ENCODE data around the gene DCTN1. TPM values are rescaled to one million over a fixed set of nuclear protein-coding genes. Genes with fewer than 3 reads are reported as not detected.

Gene DCTN1
- polyA plus RNA-seq, 1 of the 3 experiments (the other 2 are of a cell fraction), result 91.1 TPM

- DNase-seq, result peak; percentile 54
- CTCF ChIA-PET, result interaction anchor here (0.7 to 3.2 kb wide), 9 partner anchors 8 to 576 kb away, joined by 3 to 18 read pairs (median 4); partner anchors contain the start of gene WBP1
Measured at GRCh38 chr2:74399785-74400184, 19.7 kb upstream of the DCTN1 start.

More at GRCh38 chr2:74399785-74400184, 19.7 kb upstream of the DCTN1 start:
- Histone ChIP-seq H3K4me3 (ENCODE audit: low read depth in 2 of 2, low read length in 1 of 2) (no peak overlapping the region), H2AFZ (ENCODE audit: low read depth) (peak overlapping the region; percentile 69), H3K9ac (no peak overlapping the region), H3K9me2 (no peaks in the 10 kb centered on the region), H3F3A (replicated peaks; ENCODE audit: insufficient read depth) (no peaks in the 10 kb centered on the region), H3K79me2 (ENCODE audit: insufficient read depth) (no peaks in the 10 kb centered on the region), H4K20me1 (ENCODE audit: insufficient read depth) (no peaks in the 10 kb centered on the region), H3K27ac (ENCODE audit: low read depth in 2 of 2, low read length in 1 of 2) (no peak overlapping the region), H3K4me1 (ENCODE audit: control insufficient read depth in 1 of 2, insufficient read depth in 2 of 2, low read depth in 1 of 2, low read length in 1 of 2) (no peaks in the 10 kb centered on the region), H3K4me2 (no peak overlapping the region), H3K9me3 (no peaks in the 10 kb centered on the region), H3K36me3 (replicated peaks in 1 of 2; ENCODE audit: control insufficient read depth in 1 of 2, insufficient read depth in 2 of 2, low read length in 1 of 2) (no peaks in the 10 kb centered on the region), H3K27me3 (ENCODE audit: insufficient read depth) (no peaks in the 10 kb centered on the region)
- TF ChIP-seq FOXM1 (IDR thresholded peaks at IDR 0.05; ENCODE audit: low read depth), result no peak
- TF ChIP-seq IRF3 (IDR thresholded peaks at IDR 0.05; ENCODE audit: low read depth, low read length), result no peak
- no peak for TF ChIP-seq RFX5 (IDR thresholded peaks at IDR 0.05; ENCODE audit: low read length)
- peak; percentile 58 for TF ChIP-seq RAD21 (IDR thresholded peaks at IDR 0.05; ENCODE audit: low read length)
- no peak for TF ChIP-seq FOSL2 (IDR thresholded peaks at IDR 0.05; ENCODE audit: borderline replicate concordance, low read depth)
- no peak for TF ChIP-seq REST (IDR thresholded peaks at IDR 0.05; ENCODE audit: low read depth, low read length)
- TF ChIP-seq TCF12 (IDR thresholded peaks at IDR 0.05), result no peak
- TF ChIP-seq SMC3 (IDR thresholded peaks at IDR 0.05; ENCODE audit: low read depth, low read length), result peak; percentile 28; the same call in 1 of the 2 replicates
- TF ChIP-seq SIN3A (IDR thresholded peaks at IDR 0.05; ENCODE audit: borderline replicate concordance, low read depth, low read length), result no peak
- TF ChIP-seq POLR2AphosphoS5 (IDR thresholded peaks at IDR 0.05; ENCODE audit: low read depth, low read length), result no peak
- TF ChIP-seq TAF1 (IDR thresholded peaks at IDR 0.05; ENCODE audit: borderline replicate concordance, low read depth, low read length), result no peak
- no peak for TF ChIP-seq EP300 (IDR thresholded peaks at IDR 0.05; ENCODE audit: borderline replicate concordance in 1 of 2, low read depth in 1 of 2, low read length in 1 of 2)
- no peak for TF ChIP-seq ZBTB33 (IDR thresholded peaks at IDR 0.05; ENCODE audit: borderline replicate concordance, low read depth)
- TF ChIP-seq TEAD4 (IDR thresholded peaks at IDR 0.05; ENCODE audit: borderline replicate concordance, insufficient read depth), result no peak
- TF ChIP-seq CTCF (IDR thresholded peaks at IDR 0.05), result peak; percentile 61
- TF ChIP-seq RCOR1 (IDR thresholded peaks at IDR 0.05; ENCODE audit: low read length), result no peak
- POLR2A ChIA-PET, result no interaction called here
